Stomach (tissue), 4 donors: ENCODE results near the gene NANOS1.

Source experiments
- CTCF ChIP-seq, 7 experiments: fragments of 450-650 bp in 4 of 7; fragments of 200-600 bp in 3 of 7; sonication (generic) in 3 of 7; IDR thresholded peaks; one replicate each; pipeline ENCODE4 v1.5.1; 2016 to 2019; ENCODE audit warnings: antibody characterized with exemption in 7 of 7, control low read depth in 2 of 7, mild to moderate bottlenecking in 1 of 7
- EP300 ChIP-seq: sonication (generic); formaldehyde crosslinking; IDR thresholded peaks from one replicate; pipeline ENCODE4 v1.6.1; 2017; ENCODE audit warnings: antibody characterized with exemption
- POLR2A ChIP-seq, 4 donors: fragments of 450-650 bp; IDR thresholded peaks; one replicate each; pipeline ENCODE4 v1.6.1; 2016; ENCODE audit warnings: antibody characterized with exemption in 4 of 4, control low read depth in 2 of 4, mild to moderate bottlenecking in 1 of 4, moderate library complexity in 1 of 4
- POLR2AphosphoS5 ChIP-seq, 3 donors: sonication (generic); formaldehyde crosslinking; IDR thresholded peaks; one replicate each; pipeline ENCODE4 v1.6.1; 2016; ENCODE audit warnings: antibody characterized with exemption in 3 of 3

DNA sequence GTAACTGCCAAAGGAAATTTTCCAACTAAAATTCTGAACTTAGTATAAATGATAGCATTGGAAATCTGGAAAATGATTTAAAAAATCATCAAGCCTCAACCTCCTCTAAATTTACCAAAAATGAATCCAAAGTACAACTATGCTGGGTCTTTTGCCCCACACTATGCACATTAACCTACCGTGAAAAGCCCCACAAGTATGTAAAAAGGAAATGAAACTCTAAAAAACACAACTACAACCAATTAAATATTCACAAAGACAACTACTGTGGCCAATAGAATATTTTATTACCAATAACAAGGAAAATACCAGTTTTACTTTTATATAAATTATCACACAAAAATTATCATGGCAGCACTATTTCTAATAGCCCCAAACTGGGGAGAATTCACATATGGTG, 31.8 kb downstream of the NANOS1 start:
- TF ChIP-seq CTCF (IDR thresholded peaks at IDR 0.05) (no peak), POLR2A (IDR thresholded peaks at IDR 0.05) (no peak), EP300 (no peak), POLR2AphosphoS5 (IDR thresholded peaks at IDR 0.05) (no peak)
